ENCODE results near the gene MAL. TPM values are rescaled to one million over a fixed set of nuclear protein-coding genes. Genes with fewer than 3 reads are reported as not detected.
"Not testable (repeated sequence)": the region's sequence is repeated elsewhere in the genome, so short reads cannot be mapped to it uniquely, and the experiment has no call there.

MAL gene
- polyA plus RNA-seq, 1 donor: 263 TPM

DNA sequence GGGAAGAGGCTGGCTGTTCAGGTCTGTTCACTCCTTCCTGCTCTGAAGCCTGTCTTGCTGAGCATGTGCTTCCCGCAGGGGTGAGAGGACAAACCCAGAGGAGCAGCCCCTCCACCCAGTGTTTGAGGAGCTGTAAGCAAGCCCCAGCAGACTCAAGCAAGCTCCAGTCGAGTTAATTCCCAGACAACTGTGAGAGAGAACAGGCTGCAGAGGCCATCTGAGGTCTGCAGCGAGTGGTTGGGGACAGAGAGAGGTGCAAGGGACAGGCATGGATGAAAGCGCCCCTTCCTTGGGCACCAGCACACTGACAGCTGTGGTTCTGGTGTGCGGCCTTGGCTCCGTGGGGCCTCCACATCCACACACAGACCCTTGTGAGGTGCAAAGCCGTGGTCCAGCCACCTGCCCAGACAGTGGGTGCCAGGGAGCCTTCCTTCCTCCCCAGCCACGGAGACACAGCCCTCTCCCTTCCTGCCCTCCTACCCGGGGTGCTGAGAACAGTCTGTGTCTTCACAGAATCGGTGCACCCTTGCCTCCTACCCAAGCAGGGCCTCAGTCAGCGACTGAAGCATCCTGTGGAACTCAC lies 36.2 kb downstream of the MAL start:
- no peak for DNase-seq

DNA sequence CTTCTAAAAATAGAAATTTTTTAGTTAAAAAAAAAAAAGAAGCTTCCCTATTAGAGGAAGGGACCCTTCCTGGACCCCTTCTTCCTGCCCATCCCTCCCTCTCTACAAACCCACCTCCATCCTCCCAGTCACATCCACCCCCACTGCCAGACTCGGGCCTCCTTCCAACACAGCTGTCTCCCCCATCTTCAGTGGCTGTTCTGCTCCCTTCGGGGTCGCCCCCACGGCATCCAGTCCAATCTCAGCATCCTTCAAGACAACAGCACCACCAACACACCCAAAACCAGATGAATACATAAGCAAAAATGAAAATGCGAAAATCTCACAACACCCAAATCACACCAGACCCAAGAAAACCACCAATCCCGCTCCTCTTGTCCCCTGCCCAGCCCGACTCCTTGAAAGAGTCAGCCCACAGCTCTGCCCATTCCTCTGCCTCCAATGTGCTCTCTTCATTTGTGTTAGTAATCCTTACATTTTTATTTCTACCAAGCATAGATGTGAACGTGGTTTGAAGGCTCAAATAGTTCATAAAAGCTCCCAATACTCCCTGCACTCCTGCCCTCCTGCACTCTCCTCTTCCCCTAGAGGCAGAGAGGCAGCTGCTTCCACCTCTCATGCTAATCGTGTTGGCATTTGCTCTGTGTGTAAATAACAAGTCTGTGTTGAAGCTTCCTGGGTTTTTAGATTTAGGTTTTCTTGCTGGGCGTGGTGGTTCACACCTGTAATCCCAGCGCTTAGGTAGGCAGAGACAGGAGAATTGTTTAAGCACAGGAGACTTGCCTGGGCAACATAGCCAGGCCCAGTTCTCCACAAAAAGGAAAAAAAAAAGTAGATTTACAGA lies 37.0 kb downstream of the MAL start:
- no peak for DNase-seq

DNA sequence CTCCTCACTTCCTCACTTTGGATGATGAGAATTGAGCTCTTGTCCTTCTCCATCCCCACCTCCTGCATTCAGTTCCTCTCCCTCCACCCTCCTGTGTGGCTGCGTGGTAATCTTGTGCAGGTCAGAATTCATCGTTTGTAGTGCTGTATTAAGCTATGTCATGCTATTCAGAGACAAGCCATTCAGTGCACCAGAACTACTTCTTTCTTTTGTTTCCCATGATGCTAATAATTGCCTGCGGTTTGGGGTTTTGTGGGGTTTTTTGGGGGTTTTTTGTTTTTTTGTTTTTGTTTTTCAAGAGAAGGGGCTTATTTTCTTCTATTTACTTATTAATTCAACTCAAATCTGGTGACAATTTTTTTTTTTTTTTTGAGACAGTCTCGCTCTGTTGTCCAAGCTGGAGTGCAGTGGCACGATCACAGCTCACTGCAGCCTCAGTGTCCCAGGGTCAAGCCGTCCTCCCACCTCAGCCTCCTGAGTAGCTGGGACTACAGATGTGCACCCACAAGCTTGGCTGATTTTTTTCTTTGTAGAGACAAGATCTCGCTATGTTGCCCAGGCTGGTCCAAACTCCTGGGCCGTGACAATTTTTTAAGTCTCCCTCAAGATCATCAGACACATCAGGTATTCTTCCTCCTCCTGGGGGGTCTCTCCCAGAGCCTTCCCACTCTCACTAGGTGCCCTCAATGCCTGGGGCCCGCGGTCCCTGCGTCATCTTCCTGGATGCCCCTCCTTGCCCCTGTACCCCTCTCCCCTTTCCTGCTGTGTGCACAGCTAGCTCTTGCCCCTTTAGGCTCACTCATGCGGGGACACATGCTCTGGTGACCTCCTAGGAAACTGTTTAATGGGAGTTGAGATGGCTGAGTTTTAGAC lies 37.8 kb downstream of the MAL start:
- DNase-seq: no peak

DNA sequence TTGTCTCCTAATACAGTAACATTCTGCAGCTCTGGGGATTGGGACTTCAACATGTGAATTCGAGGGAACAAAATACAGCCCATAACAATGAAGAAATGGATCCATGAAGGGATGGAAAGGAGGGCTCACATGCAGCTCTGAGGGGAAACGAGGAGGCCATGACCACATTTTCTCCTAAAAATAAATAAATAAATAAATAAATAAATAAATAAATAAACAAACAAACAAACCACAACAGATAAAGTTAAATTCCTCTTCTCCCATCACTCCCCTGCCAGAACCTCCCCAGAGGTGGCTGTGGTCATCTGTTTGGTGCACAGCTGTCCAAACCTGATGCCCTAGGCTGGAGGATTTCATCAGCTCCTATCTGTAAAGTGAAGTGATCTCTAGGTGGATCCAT lies 42.7 kb downstream of the MAL start:
- no peak for DNase-seq

DNA sequence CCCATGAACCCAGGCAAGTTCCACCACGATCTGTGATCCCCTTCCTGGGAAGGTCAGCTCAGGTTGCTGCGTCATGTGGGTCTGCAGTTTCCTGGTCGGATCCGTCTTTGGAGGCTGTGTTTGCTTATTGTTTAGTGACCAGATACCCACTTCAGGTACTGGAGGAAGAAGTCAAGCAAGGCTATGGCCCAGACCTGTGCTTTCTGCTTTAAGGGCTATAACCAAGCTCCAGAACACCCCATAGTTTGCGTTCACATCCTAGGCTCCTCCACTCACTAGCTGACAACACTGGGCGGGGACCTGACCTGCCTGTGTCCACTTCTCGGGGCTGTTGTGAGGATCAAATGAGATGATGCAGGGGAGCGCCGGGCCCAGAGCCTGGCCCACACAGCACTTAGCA lies 44.0 kb downstream of the MAL start:
- DNase-seq: no peak

DNA sequence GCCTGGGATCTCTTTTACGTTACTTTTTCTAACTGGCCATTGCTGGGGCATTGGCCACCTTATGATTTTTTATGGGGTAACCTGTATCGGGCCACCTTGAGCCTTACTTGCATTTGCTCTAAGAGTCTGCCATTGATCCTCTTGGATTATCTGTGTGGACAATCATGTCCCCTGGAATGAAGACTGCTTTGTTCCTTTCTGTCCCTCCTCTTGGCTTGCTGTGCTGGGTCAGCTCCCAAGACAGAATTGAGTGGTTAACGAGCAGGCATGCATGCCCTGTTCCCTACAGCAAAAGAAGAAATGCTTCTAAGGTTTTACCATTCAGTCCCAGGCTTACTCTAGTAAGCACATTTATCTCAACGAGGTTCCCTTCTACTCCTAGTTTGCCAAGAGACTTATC lies 46.3 kb downstream of the MAL start:
- no peak for DNase-seq

DNA sequence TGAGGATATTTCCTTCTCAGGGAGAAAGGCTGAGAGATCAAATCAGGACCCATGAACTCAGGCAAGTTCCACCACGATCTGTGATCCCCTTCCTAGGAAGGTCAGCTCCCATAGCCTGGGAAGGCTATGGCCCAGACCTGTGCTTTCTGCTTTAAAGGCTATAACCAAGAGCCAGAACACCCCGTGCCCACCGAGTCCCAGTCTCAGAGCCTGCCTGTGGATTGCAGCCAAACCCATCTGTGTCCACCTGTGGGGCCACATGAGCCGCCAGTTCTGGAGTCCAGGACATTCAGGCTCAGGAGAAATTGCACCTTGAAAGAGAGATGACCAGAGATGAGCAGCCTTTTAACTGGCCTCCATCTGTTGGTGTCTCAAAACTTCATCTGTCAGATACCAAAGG lies 46.9 kb downstream of the MAL start:
- DNase-seq: no peak

DNA sequence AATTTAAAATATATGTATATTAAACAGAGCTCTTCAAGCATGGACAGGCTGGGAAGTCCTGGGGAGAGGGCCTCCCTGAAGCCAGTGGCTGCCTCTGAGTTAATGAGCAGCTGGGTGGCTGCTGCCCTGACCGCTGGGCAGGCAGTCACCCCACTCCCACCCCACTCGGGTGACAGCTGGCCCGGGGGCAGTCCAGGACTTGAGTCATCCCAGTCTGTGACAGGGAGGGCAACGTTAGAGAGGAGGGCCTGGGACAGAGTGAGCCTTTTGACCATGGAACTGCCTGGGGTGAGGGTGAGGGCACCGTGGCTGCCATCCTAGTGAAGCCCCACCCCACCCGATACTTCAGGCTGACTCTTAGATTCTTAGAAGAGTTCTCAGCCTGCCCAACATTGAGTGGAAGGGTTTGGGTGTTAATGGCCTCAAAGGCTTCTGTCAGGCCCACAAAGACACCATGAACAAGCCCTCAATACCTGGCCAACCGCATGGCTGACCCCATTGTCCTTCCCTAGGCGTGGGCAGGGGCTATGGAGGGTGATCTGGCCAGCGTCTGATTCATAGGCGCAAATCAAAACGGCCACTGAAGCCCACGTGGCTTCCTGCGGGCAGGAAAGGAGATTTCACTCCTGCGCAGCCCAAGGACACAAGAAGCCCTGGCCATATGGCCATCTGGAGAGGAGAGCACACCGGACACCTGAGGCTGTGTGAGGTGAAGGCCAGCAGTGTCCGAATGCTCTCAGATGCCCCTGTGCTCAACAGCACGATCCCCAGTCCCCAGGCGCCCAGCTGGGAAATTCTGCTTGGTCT lies 48.6 kb downstream of the MAL start:
- DNase-seq: no peak

DNA sequence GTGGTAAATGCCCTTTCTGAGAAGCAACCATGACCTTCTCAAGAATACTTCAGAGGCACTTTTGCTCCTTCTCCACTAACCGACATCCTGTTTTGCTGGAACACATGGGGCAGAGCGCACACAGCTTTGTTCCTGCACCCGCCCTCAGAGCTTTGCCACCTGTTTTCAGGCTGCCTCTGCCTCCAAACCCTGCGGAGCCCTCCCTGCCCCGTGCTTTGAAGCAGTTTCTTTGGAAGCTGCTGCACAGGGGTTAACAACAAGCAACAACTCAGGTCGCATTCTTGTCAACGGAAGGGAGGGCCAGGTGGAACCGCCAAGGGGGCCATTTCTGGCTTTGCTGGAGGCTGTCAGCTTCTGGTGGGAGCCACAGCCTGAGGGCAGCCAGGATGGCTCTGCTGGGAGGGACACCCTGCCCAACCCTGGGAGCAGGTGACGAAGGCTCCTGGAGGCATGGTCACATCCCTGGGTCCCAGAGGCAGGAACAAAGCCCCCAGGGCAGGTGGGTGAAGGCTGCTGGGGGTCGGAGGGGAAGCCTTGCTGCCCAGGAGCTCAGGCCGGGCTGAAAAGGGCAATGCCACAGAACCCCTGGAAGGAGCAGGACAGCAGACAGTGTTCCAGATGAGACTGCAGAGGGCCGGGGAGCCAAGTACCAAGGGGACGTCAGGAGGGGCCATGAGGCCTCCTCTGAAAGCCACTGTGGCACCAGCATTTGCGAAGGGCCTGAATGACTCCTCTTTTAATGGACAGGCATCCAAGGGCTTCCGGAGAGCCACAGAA lies 49.3 kb downstream of the MAL start:
- no peak for DNase-seq

DNA sequence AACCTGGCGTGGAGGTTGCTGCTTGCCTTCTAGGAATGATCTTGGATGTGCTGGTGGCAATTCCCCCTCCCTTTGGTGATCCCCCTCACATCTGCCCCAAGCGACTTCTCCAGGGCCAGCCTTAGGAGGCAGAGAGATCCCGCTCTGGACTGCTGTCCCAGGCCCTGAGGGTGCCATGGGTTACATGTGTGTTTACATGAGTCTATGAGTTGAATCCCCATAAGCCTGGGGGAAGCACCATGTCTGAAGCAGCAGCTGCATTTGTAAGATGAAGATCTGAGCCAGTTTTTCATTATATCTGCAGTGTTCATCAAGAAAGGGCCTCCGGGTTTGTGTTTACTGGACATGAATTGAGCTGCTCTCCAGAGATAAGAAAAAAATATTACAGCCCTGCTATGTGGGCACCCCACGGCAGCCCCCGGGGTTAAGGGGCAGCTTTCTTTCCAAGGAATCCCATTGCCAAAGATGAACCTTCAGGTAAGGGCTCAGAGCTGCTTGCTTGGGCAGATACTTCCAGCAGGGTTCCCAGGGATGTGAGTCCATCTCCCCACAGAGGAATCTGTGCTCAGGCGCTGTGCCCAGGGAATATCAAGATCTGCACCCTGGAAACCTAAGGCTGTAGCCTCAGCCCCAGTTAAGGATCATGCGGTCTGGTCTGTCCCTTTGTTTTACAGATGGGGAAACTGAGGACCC lies 50.1 kb downstream of the MAL start:
- no peak for DNase-seq

DNA sequence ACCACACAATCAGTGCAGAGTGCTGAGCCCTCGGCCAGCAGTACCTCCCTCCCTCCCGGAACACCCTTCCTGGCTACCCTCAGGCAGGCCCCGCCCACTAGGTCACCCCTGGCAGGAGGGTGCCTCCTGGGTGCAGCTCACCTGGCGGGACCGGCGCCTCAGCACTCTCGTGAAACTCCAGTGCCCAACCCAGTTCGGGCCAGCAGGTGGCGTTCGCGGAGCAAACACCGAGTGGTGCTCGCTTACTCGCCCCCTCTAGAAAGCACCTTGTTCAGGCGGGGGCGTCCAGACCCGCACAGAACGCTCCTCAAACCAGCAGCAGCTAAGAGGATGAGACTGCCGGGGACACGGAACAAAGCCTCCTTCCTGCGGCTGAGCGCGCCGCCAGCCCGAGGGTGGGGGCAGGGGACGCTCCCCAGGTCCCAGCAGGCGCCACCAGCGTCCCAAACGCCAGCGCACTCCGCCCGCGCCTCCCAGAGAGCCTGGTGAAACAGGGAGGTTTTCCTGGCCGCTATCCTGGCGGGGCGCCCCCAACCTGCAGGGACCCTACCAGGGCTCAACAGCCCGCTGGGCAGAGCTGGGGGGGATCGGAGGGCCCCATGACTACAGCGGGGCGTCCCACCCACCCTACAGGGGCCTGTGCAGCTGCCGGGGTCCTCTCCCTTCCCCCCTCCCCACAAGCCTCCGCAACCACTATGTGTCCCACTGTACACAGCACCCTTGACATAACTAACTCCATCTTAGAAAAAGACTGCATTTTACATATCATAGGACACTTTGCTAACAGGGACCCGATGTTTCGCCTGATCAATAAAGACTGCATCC lies 51.4 kb downstream of the MAL start:
- DNase-seq: peak; percentile 81

DNA sequence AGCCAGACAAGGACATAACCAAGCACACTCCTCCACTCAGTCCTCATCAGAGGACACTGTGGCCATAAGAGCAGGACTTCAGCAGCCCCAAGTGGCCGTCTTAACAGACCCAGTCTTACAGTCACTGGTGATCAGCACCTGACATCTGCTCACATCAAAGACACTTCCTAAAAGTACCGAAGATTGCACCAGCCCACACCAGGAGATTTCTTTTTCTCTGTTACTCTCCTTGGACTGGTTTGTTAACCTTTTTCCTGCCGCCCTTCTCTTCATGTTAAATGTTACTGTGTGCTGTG lies 52.0 kb downstream of the MAL start:
- DNase-seq: no peak

DNA sequence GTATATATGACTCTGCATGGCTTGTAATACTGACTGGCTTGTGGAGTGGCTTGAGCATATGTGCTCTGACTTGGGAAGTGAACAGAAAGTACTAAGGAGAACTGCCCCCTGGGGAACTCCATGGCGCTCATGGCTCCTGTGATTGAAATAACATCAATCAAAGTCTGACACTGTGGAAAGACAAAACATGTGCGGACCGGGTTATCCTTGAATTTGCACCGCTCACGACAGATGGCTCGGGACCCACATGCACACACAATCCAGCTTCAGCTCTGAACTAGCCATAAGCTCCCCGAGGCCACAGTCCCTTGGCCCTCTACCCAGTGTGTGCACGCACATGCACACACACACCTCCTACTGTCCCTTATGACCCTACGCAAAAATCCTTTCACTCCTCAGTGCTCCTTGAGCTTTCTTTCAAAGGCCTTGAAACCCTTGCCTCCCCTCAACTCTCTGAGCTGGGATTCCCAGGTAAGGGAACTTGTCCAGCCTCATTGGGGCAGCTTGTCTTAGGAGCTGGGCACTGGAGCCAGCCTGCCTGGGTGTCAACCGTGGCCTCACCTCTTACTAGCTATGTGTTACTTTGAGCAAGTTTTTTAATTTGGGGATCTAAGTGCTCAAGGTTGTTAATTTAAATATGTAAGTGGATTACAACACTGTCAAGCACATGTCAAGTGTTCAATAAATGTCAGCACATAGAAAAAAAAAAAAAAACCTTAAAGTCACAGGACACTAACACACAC lies 52.5 kb downstream of the MAL start:
- no peak for DNase-seq

DNA sequence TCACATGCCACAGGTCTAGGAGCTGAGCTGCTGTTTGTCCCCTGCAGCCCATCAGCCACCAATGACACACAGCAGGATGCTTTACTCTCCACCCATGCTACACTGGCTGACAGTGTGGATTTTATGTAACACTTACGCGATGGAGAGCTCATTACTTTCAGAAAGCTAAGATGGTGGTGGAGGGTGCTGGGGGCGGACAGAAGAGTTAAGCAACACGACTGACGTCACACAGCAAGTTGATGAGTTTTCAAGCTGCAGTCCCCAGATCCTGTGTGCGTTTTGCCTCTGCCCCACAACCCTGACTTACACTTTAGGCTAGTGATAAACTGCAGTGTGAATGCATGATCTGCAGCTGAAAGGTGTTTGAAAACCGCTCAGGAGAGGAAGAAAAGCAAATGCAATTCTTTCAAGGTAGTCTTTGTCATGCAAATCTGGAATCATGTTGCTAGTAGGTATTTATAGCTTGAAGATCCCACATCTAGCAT lies 53.7 kb downstream of the MAL start:
- DNase-seq: no peak

DNA sequence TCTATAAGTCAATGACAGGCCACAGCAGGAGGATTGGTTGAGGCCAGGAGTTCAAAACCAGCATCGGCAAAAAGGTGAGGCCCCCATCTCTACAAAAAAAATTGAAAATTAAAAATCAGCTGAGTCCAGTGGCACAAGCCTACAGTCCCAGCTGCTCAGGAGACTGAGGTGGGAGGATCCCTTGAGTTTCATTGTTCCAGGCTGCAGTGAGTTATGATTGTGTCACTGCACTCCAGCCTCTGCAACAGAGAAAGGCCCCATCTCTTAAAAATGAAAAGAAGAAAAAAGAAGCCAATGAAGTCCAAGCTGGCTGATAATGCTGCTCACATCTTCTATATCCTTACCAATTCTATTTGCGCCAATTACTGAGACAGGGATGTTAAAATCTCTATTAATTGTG lies 57.0 kb downstream of the MAL start:
- DNase-seq: no peak

DNA sequence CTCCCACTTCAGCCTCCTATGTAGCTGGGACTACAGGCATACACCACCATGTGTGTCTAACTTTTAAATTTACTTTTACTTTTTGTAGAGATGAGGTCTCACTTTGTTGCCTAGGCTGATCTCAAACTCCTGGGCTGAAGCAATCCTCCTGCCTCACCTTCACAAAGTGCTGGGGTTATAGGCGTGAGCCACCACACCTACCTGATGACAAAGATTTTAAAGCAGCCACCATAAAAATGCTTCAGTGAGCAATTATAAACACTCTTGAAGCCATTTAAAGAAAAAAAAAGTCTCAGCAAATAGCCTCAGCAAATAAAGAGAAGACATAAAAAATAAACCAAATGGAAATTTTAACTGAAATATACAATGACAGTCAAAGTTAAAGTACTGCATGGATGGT lies 60.5 kb downstream of the MAL start:
- DNase-seq: no peak

DNA sequence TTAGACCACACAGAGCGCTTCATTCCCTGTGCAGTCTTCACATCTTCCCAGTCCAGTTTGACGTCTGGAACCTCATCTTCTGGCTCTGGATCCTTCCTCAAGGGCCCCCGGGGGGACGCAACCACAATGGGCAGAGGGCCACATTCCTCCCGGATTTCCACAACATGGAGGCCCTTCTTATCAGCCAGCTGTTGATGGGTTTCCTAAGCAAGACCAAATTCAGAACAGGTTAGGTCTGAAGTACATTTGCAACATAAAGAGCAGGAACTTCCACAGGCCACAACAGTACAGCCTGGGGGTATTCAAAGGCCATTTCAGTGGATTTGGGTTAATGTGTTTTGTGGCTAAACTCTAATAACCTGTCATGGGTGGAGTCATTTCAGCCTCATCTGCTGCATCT lies 61.9 kb downstream of the MAL start:
- DNase-seq: no peak

DNA sequence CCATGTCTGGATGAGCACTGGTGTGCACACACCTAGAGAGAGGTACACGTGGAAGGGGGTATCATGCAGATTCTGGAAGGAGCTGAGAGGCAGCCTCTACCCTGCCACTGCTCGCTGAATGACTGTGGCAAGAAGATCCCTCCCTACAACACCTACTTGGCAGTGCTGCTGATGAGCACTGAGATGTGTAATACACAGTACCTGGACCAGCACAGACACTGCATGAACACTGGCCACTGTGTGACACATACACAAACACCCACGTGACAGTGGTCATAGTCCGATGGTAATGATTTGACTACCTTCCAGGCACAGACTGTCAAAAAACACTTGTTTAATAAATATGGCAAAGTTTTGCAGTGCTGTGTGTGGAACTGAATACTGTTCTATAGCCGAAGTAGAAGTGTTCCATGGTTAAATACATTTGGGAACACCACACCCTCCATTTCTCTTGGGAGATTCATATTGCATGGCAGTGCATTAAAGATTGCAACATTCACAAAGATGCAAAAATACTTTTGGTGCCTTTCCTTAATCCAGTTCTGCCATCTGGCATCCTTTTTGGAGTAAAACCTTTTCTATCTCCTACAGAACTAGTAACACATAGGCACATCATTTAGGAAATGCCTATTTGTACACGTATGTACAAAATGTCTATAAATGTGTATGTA lies 66.5 kb downstream of the MAL start:
- no peak for DNase-seq

DNA sequence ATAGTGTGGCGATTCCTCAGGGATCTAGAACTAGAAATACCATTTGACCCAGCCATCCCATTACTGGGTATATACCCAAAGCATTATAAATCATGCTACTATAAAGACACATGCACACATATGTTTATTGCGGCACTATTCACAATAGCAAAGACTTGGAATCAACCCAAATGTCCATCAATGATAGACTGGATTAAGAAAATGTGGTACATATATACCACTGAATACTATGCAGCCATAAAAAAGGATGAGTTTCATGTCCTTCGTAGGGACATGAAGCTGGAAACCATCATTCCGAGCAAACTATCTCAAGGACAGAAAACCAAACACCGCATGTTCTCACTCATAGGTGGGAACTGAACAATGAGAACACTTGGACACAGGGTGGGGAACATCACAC lies 72.8 kb downstream of the MAL start:
- DNase-seq: not testable (repeated sequence)
